H1 (cell line): ENCODE results near the gene RRP1B. TPM values are rescaled to one million over a fixed set of nuclear protein-coding genes. Genes with fewer than 3 reads are reported as not detected.

Experiments used
- CTCF ChIA-PET: fragments of 300-600 bp; sonication (Branson Sonifier 250); formaldehyde crosslinking; loops from one replicate; lab custom pipeline; 2021; ENCODE audit not compliant: partially characterized antibody; lab: Charles Lee
- POLR2A ChIA-PET: fragments of 300-600 bp; sonication (Branson Sonifier 250); formaldehyde crosslinking; loops from one replicate; lab custom pipeline; 2021; ENCODE audit warnings: inconsistent platforms; ENCODE audit not compliant: partially characterized antibody; lab: Charles Lee
- DNase-seq, 2 experiments: peaks; one replicate each; pipeline versions ENCODE4 v3.0.0 to v3.0.0-alpha.2; 2010 to 2022; ENCODE audit warnings: low spot score in 2 of 2, low read depth in 1 of 2, mixed read lengths in 1 of 2
- FAIRE-seq: peaks from 2 replicates; lab custom pipeline; 2011; peaks lifted over from hg19 to GRCh38; lab: Jason Lieb, UNC
- H2AFZ ChIP-seq: 2 replicates; pipeline ENCODE4 v1.8.1; 2012; ENCODE audit warnings: low read length, inconsistent platforms
- H2AK5ac ChIP-seq: 2 replicates; pipeline ENCODE4 v1.6.1; 2013; ENCODE audit warnings: low read depth, low read length
- H2BK120ac ChIP-seq: replicated peaks from 2 replicates; pipeline ENCODE3; 2013; ENCODE audit warnings: low read depth, low read length, inconsistent platforms
- H2BK12ac ChIP-seq: 2 replicates; pipeline ENCODE4 v1.6.1; 2013; ENCODE audit warnings: low read depth, low read length
- H2BK15ac ChIP-seq: 2 replicates; pipeline ENCODE4 v1.6.1; 2013; ENCODE audit warnings: low read length
- H2BK20ac ChIP-seq: 2 replicates; pipeline ENCODE4 v1.6.1; 2013; ENCODE audit warnings: low read length
- H2BK5ac ChIP-seq: 2 replicates; pipeline ENCODE4 v1.6.1; 2013; ENCODE audit warnings: low read depth, low read length
- H3K14ac ChIP-seq: 2 replicates; pipeline ENCODE4 v1.6.1; 2013; ENCODE audit warnings: inconsistent platforms; ENCODE audit not compliant: insufficient read length
- H3K18ac ChIP-seq: 2 replicates; pipeline ENCODE4 v1.6.1; 2013; ENCODE audit warnings: low read length; ENCODE audit errors: extremely low read depth
- H3K23ac ChIP-seq: 2 replicates; pipeline ENCODE4 v1.6.1; 2013; ENCODE audit warnings: inconsistent platforms; ENCODE audit not compliant: insufficient read length
- H3K23me2 ChIP-seq: 2 replicates; pipeline ENCODE4 v1.6.1; 2013; ENCODE audit warnings: low read depth, low read length
- H3K27ac ChIP-seq: 2 replicates; pipeline ENCODE4 v1.6.1; 2011; ENCODE audit warnings: low read depth, low read length, inconsistent platforms
- H3K27me3 ChIP-seq, 4 experiments: replicated peaks in 1 of 4; 1 replicate in 1 of 4; 2 replicates in 3 of 4; pipeline versions ENCODE4 v1.6.1 to v1.8.1; 2011 to 2013; ENCODE audit warnings: low read length in 3 of 4, mild to moderate bottlenecking in 3 of 4, inconsistent platforms in 2 of 4, mixed read lengths in 2 of 4, moderate library complexity in 1 of 4; ENCODE audit not compliant: control insufficient read depth in 3 of 4, insufficient read depth in 3 of 4; ENCODE audit errors: extremely low read depth in 1 of 4
- H3K36me3 ChIP-seq, 4 experiments: 2 replicates each; pipeline versions ENCODE4 v1.6.1 to v1.8.1; 2011 to 2013; ENCODE audit warnings: mild to moderate bottlenecking in 4 of 4, low read length in 3 of 4, moderate library complexity in 2 of 4, control low read depth in 1 of 4, inconsistent platforms in 1 of 4; ENCODE audit not compliant: insufficient read depth in 4 of 4, control insufficient read depth in 2 of 4
- H3K4ac ChIP-seq: replicated peaks from 2 replicates; pipeline ENCODE3; 2013; ENCODE audit warnings: low read length, low read depth, mixed read lengths, inconsistent platforms; ENCODE audit not compliant: insufficient read length
- H3K4me1 ChIP-seq, 4 experiments: replicated peaks in 1 of 4; 1 replicate in 1 of 4; 2 replicates in 3 of 4; pipeline versions ENCODE4 v1.6.1 to v1.8.1; 2011 to 2013; ENCODE audit warnings: low read length in 3 of 4, inconsistent platforms in 2 of 4, mixed read lengths in 1 of 4; ENCODE audit not compliant: insufficient read depth in 4 of 4, control insufficient read depth in 3 of 4
- H3K4me2 ChIP-seq, 2 experiments: 2 replicates each; pipeline versions ENCODE4 v1.6.1 to v1.8.1; 2011 to 2013; ENCODE audit warnings: low read depth in 2 of 2, low read length in 2 of 2, control low read depth in 1 of 2, inconsistent platforms in 1 of 2, mild to moderate bottlenecking in 1 of 2; ENCODE audit not compliant: insufficient read depth in 1 of 2
- H3K4me3 ChIP-seq, 4 experiments: fragments of 200-600, 300-600 bp in 1 of 4; sonication (generic), shearing (Covaris generic), sonication (Bioruptor Twin) in 1 of 4; 2 replicates each; pipeline versions ENCODE4 v1.5.1 to v1.8.1; 2011 to 2016; ENCODE audit warnings: low read length in 4 of 4, low read depth in 3 of 4, control low read depth in 2 of 4, inconsistent platforms in 2 of 4, mild to moderate bottlenecking in 2 of 4, mixed read lengths in 1 of 4, moderate library complexity in 1 of 4; ENCODE audit not compliant: insufficient read depth in 2 of 4; ENCODE audit errors: extremely low read depth in 1 of 4
- H3K56ac ChIP-seq: replicated peaks from 2 replicates; pipeline ENCODE3; 2013; ENCODE audit warnings: low read depth, mild to moderate bottlenecking, mixed read lengths, low read length, inconsistent platforms; ENCODE audit not compliant: insufficient read length
- H3K79me1 ChIP-seq: 2 replicates; pipeline ENCODE4 v1.6.1; 2013; ENCODE audit warnings: low read depth, low read length, control low read depth
- H3K79me2 ChIP-seq, 2 experiments: 2 replicates each; pipeline versions ENCODE4 v1.6.1 to v1.8.1; 2012 to 2013; ENCODE audit warnings: low read length in 2 of 2, mild to moderate bottlenecking in 2 of 2, inconsistent platforms in 1 of 2; ENCODE audit not compliant: insufficient read depth in 2 of 2, control insufficient read depth in 1 of 2
- H3K9ac ChIP-seq, 4 experiments: replicated peaks in 1 of 4; 1 replicate in 1 of 4; 2 replicates in 3 of 4; pipeline versions ENCODE4 v1.6.1 to v1.8.1; 2011 to 2013; ENCODE audit warnings: low read depth in 3 of 4, low read length in 3 of 4, control low read depth in 2 of 4, mild to moderate bottlenecking in 2 of 4, moderate library complexity in 2 of 4, inconsistent platforms in 1 of 4; ENCODE audit errors: extremely low read depth in 1 of 4
- H3K9me3 ChIP-seq, 2 experiments: 2 replicates each; pipeline versions ENCODE4 v1.6.1 to v1.8.1; 2012 to 2013; ENCODE audit warnings: mild to moderate bottlenecking in 2 of 2, moderate library complexity in 2 of 2, control low read depth in 1 of 2, inconsistent platforms in 1 of 2, low read depth in 1 of 2, low read length in 1 of 2, mixed read lengths in 1 of 2; ENCODE audit not compliant: insufficient read depth in 2 of 2
- H4K20me1 ChIP-seq, 2 experiments: replicated peaks in 1 of 2; 2 replicates each; pipeline versions ENCODE3 to v1.8.1; 2011 to 2013; ENCODE audit warnings: inconsistent platforms in 2 of 2, low read length in 2 of 2, mild to moderate bottlenecking in 1 of 2; ENCODE audit not compliant: insufficient read depth in 2 of 2, control insufficient read depth in 1 of 2
- H4K5ac ChIP-seq: 2 replicates; pipeline ENCODE4 v1.6.1; 2013; ENCODE audit warnings: low read length, low read depth, mixed read lengths, inconsistent platforms; ENCODE audit not compliant: insufficient read length
- H4K8ac ChIP-seq: 2 replicates; pipeline ENCODE4 v1.8.0; 2013; ENCODE audit warnings: mild to moderate bottlenecking, moderate library complexity, low read length, inconsistent platforms; ENCODE audit not compliant: insufficient read depth; ENCODE audit errors: extremely low read depth
- H4K91ac ChIP-seq: replicated peaks from 2 replicates; pipeline ENCODE3; 2013; ENCODE audit warnings: low read length, mixed read lengths, inconsistent platforms; ENCODE audit not compliant: insufficient read length
- CBX8 ChIP-seq: fragments of 300-800, 300-1000 bp; sonication (generic); IDR thresholded peaks from 2 replicates; pipeline ENCODE4 v1.7.1; 2016; ENCODE audit warnings: low read depth, low read length, borderline replicate concordance
- CEBPB ChIP-seq: IDR thresholded peaks from 2 replicates; pipeline ENCODE4 v1.6.1; 2012; ENCODE audit warnings: low read depth, low read length
- CTBP2 ChIP-seq: IDR thresholded peaks from 2 replicates; pipeline ENCODE4 v1.7.0; 2011; ENCODE audit warnings: borderline replicate concordance, mild to moderate bottlenecking, moderate library complexity, mixed read lengths, low read length; ENCODE audit not compliant: insufficient read depth, insufficient read length
- EP300 ChIP-seq, 2 experiments: IDR thresholded peaks; 1 replicate in 1 of 2; 2 replicates in 1 of 2; pipeline ENCODE4 v1.6.1; 2011 to 2012; ENCODE audit warnings: low read depth in 2 of 2, low read length in 2 of 2, mild to moderate bottlenecking in 2 of 2, borderline replicate concordance in 1 of 2, inconsistent platforms in 1 of 2, moderate library complexity in 1 of 2
- FOSL1 ChIP-seq: IDR thresholded peaks from 2 replicates; pipeline ENCODE4 v1.6.1; 2011; ENCODE audit warnings: mild to moderate bottlenecking, low read depth, low read length, moderate library complexity; ENCODE audit not compliant: insufficient read depth
- HDAC6 ChIP-seq: IDR thresholded peaks from one replicate; pipeline ENCODE4 v1.7.1; 2012; ENCODE audit warnings: low read depth, mild to moderate bottlenecking, inconsistent platforms, low read length, moderate library complexity
- POLR2A ChIP-seq, 2 experiments: IDR thresholded peaks; 1 replicate in 1 of 2; 2 replicates in 1 of 2; pipeline ENCODE4 v1.6.1; 2011; ENCODE audit warnings: low read depth in 2 of 2, low read length in 2 of 2, mild to moderate bottlenecking in 2 of 2; ENCODE audit errors: control extremely low read depth in 1 of 2
- POLR2AphosphoS5 ChIP-seq: IDR thresholded peaks from 2 replicates; pipeline ENCODE4 v1.6.1; 2011; ENCODE audit warnings: low read depth, low read length
- RAD21 ChIP-seq, 2 experiments: IDR thresholded peaks in 1 of 2; conservative IDR thresholded peaks in 1 of 2; 2 replicates each; pipeline ENCODE4 v1.6.1; 2011; ENCODE audit warnings: low read depth in 2 of 2, low read length in 2 of 2, improper control_type of control experiment in 1 of 2, inconsistent platforms in 1 of 2, mild to moderate bottlenecking in 1 of 2, moderate library complexity in 1 of 2
- RFX5 ChIP-seq: IDR thresholded peaks from 2 replicates; pipeline ENCODE4 v1.6.1; 2011; ENCODE audit warnings: low read depth, low read length, improper control_type of control experiment, borderline replicate concordance
- SP2 ChIP-seq: IDR thresholded peaks from 2 replicates; pipeline ENCODE4 v1.6.1; 2012; ENCODE audit warnings: mild to moderate bottlenecking, low read length, inconsistent platforms
- SRF ChIP-seq: IDR thresholded peaks from 2 replicates; pipeline ENCODE4 v1.6.1; 2011; ENCODE audit warnings: mild to moderate bottlenecking, low read depth, low read length, moderate library complexity
- TAF1 ChIP-seq: IDR thresholded peaks from 2 replicates; pipeline ENCODE4 v1.6.1; 2011; ENCODE audit warnings: mild to moderate bottlenecking, low read depth, low read length
- TEAD4 ChIP-seq: IDR thresholded peaks from 2 replicates; pipeline ENCODE4 v1.6.1; 2012; ENCODE audit warnings: low read depth, low read length, inconsistent platforms, mixed read lengths
- WGBS, 2 experiments: shearing (Covaris generic) in 1 of 2; methylation state at CpG; one replicate each; pipeline versions ENCODE4 v1.1.6 to v1.1.7; 2013 to 2015; ENCODE audit warnings: low lambda C conversion rate in 2 of 2, mixed read lengths in 2 of 2, inconsistent platforms in 1 of 2, low coverage in 1 of 2, missing lambda C conversion rate in 1 of 2; ENCODE audit not compliant: insufficient replicate concordance in 2 of 2, insufficient coverage in 1 of 2, insufficient read length in 1 of 2; ENCODE audit errors: extremely low coverage in 1 of 2, missing lambda C conversion rate in 1 of 2; 5-methylcytosine and 5-hydroxymethylcytosine counted together
- polyA plus RNA-seq, 7 experiments: library from polyadenylated mRNA; depleted of rRNA in 3 of 7; stranded (reverse) in 5 of 7; unstranded in 2 of 7; fragments of >200 nt in 5 of 7; fragments of 200-250 nt in 2 of 7; gene quantifications; 1 replicate in 5 of 7; 2 replicates in 1 of 7; 4 replicates in 1 of 7; pipeline versions ENCODE4 v1.2.1 to v1.2.3, GENCODE V29; 2011 to 2013; ENCODE audit warnings: missing spikeins in 2 of 7, mixed read lengths in 2 of 7
- total RNA-seq: library from RNA; stranded (reverse); fragmentation: NEBNext Ultra II Directional; extraction: Animal tissue kit (Norgen Biotek cat#: 25700); gene quantifications from 2 replicates; pipeline ENCODE4 v1.2.1, GENCODE V29; 2021

The RRP1B gene
- total and polyA plus RNA-seq, 2 of the 8 experiments (the other 6 are each of a cell fraction or from before 2014, with no cell fraction given): 25.8 to 97.3 TPM

- Histone ChIP-seq H3K14ac (no peak overlapping the region), H3K4ac (no peak overlapping the region), H4K5ac (no peak overlapping the region), H4K20me1 (no peaks in the 10 kb centered on the region), H3K9me3 (no peaks in the 10 kb centered on the region), H3K23me2 (no peaks in the 10 kb centered on the region), H3K79me2 (no peaks in the 10 kb centered on the region), H3K9ac (no peak overlapping the region), H3K4me1 (no peaks in the 10 kb centered on the region), H2BK5ac (no peak overlapping the region), H3K23ac (no peak overlapping the region), H3K27me3 (no peaks in the 10 kb centered on the region), H3K4me3 (no peak overlapping the region), H4K91ac (no peak overlapping the region), H2BK120ac (no peak overlapping the region), H3K56ac (no peak overlapping the region), H2AFZ (no peak overlapping the region), H3K18ac (no peak overlapping the region), H2BK20ac (no peak overlapping the region), H4K8ac (no peak overlapping the region), H3K36me3 (no peaks in the 10 kb centered on the region), H2AK5ac (no peak overlapping the region), H3K27ac (no peak overlapping the region), H3K4me2 (no peak overlapping the region), H2BK15ac (no peak overlapping the region), H3K79me1 (no peaks in the 10 kb centered on the region), H2BK12ac (no peak overlapping the region)
- DNase-seq (no peak), FAIRE-seq (no peak)
- POLR2A ChIA-PET: no interaction called here
- CTCF ChIA-PET: interaction anchor here (1.0 to 5.1 kb wide), 2 partner anchors 19 to 31 kb away, joined by 3 to 47 read pairs; no protein-coding TSS in a partner anchor
- 97% methylated on average over 4 of the region's 4 CpGs; no CpG with 5 or more reads in 1 of the 2 experiments for WGBS, 2 experiments
- TF ChIP-seq CTBP2 (no peak), POLR2A (IDR thresholded peaks at IDR 0.05; ENCODE audit: control extremely low read depth in 1 of 2, low read depth in 2 of 2, low read length in 2 of 2) (no peak), FOSL1 (no peak), RAD21 (IDR thresholded peaks at IDR 0.05 in 1 of 2, conservative IDR thresholded peaks at IDR 0.05 in 1 of 2; ENCODE audit: low read depth in 2 of 2, low read length in 2 of 2) (no peak), EP300 (IDR thresholded peaks at IDR 0.05; ENCODE audit: borderline replicate concordance in 1 of 2, low read depth in 2 of 2, low read length in 2 of 2) (no peak), SRF (no peak), HDAC6 (no peak), RFX5 (no peak), POLR2AphosphoS5 (no peak), TEAD4 (no peak), TAF1 (no peak), CBX8 (no peak), SP2 (no peak), CEBPB (no peak)
These were observed 15.3 kb upstream of the RRP1B start for GRCh38 chr21:43644071-43644470.
